Activated T-helper 9 cell treated with anti-CD3 and anti-CD28 coated beads, Interleukin-2, amount 50 U/mL, for 16 hours (primary cell): ENCODE results near the gene LHFPL2.

Experiments
- DNase-seq: peaks from one replicate; pipeline ENCODE4 v3.0.0-alpha.2; 2020; ENCODE audit warnings: low read depth

The LHFPL2 gene

DNA sequence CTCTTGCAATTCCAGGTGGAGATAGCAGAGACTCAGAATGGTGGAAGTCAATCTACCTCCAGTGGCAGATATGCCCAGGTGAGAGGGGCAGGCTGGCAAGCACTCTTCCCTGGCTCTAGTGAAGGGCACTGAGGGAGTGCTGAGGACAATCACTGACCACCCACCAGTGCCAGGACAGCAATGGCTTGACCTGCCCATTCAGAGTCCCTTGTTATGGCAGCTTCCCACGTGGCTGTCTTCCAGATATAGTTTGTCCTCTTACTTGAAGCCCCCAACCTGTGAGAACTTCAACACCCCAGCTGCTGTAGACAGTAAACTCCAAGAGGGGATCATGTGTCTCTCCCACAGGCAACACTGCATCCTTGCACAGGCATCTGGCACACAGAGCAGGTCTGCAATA lies 104.7 kb downstream of the LHFPL2 start:
- no peak for DNase-seq

DNA sequence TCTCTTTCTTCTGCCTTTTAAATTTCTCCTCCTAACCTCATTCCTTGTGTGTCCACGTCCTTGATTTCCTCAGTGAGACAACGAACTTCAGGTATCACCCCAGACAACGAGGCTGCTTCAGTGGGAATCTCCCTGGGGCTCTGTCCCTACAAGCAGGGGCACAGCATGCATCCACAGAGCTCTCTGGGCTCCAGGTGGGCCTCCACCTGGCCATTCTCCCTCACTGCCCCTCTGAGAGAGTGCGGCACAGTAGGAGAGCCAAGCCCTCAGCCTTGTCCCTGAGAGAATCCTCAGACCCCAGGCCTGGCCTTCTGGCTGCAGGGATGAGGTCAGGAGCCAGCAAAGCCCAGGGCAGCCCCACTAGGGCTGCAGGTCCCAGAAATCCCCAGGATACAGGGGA lies 105.3 kb downstream of the LHFPL2 start:
- DNase-seq = no peak

DNA sequence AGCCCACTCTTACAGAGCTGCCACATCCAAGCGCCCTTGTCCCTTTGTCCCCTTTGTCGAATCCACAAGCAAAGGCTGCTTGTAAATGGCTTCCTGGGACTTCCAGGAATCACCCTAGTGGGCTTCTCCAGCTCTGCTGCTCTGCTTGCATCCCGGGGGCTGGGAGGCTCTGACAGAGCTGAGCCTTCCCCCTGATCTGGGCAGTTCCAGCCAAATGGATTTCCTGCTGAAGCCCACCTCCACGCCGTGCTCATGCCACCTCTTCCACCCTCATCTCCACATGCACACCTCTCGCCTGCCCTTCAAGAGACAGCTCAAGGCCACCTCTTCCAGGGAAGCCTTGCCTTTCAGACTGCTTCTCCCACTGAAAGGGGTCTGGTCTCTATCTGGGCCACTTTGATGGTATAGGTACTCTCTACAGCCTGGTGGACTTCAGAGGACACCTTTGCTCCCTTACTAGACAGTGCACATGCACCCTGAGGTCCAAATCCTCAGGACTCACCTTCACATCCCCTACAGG lies 106.2 kb downstream of the LHFPL2 start:
- DNase-seq = no peak

DNA sequence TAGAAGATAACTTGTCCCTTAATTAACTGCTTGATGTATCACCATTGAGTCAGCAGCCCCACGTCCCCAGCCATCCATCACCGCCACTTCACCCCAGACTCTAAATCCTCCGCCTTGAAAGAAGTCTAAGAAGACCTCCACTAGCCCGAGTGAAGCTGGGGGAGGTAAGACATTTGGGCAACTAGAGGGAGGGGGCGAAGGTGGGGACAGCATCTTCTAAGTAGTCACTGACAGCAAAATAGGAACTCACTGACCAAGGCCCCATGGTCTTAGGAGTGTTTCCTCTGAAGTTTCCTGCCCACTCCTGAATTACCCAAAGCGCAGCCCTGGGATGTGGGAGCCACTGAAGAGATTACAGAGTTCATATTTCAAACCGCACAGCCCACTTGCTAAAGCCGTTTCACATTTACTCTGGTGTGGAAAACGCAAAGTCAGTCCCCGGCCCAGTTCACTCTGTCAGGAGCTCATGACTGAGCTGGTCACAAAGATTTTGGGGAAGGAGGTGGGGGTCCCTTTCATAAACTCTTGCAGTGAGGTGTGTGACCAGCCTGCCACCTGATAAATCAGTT lies 107.4 kb downstream of the LHFPL2 start:
- no peak for DNase-seq

DNA sequence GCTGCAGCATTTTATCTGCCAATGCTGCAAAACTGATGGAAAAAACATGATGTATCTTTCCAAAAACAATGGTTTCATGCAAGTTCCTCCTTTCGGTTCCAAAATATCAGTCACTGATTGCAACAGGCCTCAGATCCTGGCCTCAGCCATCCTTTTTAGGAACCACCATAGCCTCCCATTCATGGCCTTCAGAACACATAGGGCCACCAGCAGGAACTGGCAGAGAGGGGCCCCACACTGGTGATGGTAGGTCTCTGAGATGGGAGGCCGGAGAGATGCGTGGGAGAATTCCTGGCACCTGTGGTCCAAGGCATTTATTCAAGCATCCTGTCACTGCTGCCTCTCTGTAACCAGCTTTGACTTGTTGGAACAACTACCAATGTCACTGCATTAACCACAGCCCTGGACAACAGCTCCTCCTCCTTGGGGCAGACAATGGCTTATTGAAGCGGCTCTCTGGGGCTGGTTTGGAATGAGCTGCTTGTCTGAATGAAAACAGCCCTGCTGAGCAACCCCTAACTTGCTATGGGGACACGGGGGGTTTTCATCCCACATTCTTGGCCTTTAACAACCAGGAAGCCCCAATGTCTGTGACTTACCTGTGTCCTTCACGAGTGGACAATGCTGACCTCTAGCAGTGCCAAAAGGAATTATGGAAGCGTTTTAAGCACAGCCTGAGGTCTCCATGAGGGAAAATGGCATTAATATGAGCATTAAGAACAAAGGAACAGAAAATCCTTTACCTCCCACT lies 108.1 kb downstream of the LHFPL2 start:
- no peak for DNase-seq

DNA sequence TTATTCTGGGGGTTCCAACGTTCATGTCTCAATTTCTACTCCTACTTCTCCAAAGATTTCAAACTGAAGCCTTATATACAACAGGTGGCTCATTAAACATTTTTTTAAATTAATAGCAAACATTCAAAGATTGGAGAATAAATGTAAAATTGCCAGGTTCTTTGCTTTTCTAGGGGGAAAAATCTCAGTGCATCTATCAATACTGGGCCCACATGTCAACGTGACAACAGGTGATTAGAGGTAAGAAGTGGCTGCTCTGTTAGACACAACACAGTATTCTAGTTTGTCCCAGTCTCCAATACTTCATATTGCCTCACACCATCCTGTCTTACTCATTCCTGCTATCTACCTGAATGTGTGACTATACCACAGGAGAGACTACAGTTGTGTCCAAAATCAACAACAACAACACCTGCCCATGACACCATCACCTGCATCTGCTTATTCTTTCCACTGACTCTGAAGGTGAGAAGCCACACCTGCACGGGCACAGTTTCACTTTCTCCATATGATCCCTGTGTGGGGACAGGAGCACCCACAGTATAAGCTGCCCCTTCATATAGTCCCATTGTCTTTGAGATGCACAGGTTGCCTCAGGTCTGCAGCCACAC lies 110.2 kb downstream of the LHFPL2 start:
- DNase-seq = no peak

DNA sequence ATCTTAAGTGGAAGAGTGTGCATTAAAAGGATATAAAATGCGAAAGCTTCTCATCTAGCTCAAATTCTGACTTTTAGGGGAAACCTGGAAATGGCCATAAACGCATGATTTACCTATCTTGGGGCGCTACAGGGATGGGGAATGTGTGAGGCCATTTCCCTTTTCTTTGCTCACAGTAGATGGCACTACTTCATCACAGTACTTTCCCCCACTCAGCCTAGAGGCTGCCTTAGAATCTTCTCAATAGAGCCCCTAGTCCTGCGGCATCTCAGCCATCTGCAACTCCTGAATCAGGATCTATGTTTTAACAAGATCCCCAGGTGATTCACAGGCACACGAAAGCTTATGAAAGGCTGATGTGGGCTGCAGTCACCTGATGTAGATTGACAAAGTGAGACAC lies 110.8 kb downstream of the LHFPL2 start:
- no peak for DNase-seq

DNA sequence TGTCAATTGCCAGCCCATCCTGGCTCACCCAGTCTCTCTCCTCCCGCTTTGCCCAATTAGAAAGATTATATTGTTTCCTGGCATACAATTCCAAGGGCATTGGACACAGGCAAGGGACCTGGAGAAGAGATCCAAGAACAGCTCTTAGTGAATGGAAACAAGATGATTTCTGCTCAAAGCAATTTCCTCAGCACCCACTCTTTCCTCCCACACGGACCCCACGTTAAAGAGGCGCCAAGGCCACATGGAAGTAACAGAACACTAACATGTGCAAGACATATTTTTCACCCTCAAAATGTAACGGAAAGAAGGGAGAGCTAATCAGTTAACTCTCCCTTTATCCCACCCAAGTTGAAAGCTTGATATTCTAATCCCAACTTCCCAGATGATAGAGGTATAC lies 111.2 kb downstream of the LHFPL2 start:
- DNase-seq = no peak

DNA sequence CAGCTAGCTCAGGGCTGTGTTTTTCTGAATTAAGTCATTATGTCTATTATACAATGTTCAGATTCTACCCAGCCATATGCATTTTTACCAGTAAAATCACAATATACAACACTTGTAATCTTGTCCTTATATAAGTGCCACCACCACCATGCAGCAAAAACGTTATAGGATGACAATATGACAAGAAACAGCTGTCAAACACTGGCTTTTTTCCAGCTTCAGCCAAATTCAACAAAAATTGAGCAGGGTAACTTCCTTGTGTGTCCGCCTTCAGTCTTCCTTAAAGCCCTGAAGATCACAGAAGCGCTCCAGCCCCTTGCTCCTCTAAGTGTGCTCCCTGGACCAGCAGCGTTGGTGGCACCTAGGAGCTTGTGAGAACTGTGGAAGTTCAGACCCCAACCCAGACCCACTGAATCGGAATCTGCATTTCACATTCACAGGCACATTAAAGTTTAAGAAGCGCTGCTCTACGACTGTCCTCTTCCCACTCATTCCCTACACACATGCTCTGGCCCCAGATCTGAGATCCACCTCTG lies 111.8 kb downstream of the LHFPL2 start:
- no peak for DNase-seq

DNA sequence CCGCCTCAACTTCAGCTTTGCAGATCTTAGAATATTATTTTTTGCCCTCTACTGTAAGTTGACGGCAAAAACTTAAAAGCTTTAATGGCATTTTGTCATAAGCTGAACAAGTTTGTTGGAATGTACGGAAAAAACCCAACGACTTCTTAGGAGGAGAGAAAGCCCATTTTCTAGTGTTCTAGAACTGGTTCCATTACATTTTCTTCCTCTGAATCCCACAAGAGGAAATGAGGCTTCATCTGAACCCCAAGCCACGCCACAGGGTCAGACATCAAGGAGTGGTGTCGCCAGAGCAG lies 113.7 kb downstream of the LHFPL2 start:
- no peak for DNase-seq

DNA sequence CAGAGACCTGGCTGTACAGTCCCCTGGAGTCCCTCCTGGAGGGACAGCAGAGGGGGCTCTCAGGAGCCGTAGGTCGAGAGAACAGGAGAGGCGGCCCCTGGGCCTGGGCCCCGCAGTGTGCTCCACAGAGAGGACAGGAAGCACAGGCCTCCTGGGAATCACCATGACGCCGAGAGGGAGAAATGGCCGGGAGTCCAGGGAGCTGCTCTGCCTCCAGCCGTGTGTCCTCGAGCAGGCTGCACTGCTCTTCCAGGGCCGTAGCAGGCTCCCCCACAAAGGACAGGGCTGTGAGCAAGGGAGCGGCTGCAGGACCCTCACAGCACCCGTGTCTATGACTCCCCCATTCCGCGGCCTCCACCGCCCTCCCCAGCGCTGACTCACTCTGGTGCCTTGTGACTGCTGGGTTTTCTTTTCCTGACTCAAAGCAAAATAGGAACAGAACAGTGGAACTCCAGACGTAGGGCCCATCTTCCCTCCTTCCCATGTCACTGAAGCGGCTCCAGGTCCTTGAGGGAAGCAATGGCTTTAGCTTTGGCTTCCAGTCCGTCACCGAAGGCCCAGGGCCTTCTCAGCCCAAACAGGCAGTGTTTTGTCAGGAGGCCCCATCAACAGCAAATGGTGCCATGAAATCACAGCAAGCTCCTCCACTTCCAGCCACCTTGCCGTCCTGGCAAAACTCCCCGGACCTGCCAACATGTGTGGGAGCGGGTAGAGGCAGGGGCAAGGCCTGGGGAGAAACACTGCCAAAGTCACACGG lies 114.2 kb downstream of the LHFPL2 start:
- no peak for DNase-seq

DNA sequence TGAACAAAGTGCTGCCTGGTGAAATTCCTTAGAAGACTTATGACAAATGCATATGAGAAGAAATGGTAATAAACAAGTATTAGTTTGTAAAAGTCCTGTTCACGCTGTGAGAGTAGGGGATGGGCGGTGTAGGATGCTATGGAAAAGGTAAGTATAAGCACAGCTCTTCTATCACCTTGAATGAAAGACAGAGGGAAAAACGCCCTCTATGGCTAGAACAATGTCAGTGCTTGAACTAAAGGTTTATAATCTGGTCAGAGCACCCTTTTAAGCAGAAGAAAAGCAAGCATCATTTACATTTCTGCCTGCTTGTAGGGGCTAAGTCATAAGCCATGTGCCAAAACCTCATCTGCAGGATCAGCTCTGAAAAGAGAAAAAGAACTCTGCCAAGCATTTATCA lies 115.2 kb downstream of the LHFPL2 start:
- no peak for DNase-seq

DNA sequence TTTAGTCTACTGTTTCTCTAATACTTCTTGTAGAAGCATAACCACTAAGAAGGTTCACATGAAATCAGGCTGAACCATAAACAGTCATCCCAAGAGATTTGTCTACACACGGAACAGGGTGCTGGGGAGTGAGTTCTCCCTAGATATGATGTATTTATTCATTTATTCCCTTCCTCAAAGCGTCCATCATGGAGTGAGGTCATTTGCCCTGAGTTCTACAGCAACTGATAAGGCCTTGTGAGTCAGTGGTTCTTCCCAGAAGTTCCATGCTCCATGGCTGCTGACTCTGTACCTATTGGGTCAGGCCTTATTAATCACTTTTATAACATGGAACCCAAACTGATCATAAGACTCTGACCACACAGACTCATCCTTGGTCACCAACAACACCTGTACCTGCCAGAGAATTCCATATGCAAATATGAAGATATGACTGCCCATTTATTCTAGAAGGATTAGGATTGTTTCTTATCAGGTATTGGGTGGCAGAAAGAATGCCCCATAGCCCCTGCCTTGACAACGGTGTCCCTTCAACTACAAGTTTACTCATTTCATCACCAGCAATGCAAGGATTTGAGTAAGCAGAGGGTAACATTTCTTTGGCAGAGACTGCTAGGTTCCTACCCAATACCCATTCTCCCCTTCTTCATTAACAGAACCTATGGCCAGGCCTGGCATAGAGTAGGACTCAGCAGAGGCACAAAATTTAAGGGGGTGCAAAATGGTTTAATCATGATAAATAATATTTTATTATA lies 118.1 kb downstream of the LHFPL2 start:
- DNase-seq = no peak

DNA sequence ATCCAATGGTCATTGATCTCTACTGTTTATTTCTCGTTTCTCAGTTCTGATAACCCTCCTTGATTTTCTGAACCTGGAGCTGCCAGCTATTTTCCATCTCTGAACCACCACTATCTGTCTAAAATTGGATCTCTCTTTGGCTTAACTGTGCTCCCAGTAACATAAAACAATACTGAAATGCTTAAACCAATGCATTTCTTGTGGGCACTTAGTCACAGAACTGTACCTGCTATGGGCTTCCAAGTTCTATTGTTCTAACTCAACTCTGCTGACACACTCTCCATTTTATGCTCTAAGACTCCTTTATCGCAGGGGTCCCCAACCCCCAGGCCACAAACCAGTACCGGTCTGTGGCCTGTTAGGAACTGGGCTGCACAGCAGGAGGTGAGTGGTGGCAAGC lies 120.6 kb downstream of the LHFPL2 start:
- no peak for DNase-seq

DNA sequence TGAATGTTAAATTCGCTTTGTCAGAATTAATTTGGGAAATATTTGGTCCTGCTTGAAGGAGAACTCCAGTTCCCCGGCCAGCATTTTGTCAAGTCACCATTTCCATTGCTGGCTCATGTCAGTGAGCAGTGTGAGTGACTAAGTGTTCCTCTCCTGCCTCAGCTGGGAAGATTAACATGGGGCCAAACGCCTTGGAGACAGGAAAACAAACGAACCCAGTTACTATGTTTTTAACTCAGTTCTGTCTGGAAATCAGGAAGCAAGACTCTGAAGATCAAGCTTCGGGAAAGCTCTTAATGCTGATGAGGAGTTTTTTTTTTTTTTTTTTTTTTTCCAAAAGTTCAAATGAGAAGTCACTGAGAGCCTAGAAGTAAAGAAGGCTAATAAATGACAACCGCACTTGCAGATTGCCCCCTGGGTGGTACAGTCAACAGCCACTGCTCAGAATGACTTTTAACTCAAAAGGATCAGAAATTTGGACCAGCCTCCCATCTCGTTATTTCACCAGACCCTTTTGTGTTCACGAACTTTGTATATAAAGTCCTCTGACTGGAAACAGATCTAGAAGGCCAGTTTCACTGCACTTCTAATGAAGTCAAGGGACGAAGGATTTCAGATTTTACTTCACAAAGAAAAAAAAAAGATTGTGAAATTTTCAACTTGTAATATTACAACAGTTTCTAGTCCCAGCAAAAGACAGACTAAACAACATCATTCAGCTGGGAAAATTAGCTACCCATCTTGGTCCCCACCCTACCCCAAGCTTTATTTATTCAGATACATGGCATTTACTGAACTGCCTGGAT lies 121.3 kb downstream of the LHFPL2 start:
- DNase-seq = no peak

DNA sequence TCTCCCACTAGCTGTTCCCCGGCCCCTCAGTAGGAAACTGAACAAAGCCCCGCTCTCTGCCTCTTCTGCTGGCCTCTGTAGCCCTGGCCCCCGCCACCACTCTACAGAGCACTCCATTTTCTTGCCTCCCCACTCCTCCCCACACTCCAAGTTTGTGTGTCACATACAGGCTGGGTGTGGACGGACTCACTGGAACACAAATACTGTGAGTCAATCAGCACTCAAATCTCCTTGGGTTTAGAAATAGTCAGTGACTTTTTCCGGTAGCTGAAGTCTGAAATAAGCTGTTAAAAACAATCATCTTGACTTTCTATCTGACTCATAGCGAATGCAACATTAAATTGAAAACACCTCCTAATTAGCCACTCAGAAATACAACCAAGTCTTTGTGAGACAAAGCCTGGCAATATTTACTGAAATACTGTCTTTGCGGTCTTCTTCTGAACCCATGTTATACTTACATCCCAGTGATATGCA lies 122.5 kb downstream of the LHFPL2 start:
- no peak for DNase-seq

DNA sequence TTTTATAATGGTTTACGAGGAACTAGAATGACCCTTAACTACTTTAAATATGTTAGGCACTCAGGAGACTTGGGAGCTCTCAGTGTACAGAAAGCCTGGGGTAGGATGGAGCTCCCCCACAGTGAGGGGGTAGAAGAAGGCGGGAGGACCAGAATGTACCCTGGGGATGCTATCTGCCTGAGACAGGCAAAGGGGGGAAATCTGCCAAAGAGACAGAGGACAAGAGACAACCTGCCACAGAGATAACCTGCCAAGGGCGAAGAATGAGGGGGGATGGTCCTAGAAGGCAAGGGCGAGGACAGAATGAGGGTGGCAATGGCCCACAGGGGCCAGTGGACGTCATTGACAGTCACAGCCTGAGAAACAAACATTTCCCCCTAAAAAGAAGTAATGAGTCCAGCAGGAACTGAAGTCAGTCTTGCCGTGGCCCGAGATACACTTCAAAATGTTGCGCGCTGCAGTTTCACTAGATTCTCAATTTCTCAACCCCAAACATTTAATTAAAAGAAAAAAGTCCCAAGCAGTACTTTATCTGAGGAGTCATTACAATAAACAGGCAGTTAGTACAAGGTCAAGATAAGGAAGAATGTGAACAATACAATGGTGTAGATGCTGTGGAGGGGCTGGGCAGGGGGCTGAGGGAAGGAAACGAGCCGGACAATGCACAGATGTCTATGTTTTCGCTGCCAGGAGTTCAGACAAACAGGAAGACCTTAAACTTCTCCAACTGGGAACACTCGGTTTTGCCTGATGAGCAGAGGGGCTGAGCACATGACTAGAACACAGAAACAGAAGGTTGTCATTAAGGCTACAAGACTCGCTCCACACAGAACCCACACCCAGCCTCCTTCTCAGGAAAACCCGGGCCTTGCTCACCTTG lies 125.0 kb downstream of the LHFPL2 start:
- no peak for DNase-seq

DNA sequence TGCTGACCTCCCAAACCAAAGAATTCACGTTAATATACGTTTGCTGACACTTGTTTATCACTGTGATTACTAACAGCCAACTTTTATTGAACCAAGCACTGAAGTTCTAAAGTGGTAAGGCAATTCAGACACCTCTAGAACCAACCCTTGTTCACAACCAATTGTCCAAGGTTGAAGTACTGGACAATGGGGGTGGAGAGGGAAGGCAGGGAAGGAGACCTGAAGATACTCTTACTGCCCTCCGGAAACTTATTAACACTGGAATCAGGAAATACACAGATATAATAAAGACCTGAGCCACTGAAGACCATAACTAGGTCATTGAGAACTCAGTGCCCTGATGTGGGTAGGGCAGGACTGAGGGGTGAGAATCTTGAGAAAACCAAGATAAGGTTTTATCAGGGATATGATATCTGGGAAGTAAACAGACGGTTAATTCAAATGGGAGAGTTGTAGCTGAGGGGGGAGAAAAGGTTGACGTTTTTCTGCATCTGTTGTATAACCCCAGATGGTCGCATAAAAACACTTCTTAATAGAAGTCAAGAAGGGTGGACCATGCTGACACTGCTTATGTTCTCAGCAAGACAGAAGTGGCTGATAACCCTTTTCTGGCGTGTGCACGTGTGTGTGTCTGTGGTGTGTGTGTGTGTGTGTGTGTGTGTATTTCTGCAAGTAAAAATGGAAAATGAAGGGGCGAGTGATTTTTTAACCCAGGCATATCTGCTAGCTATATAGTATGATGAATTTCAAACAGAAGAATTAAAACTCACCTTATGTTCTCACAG lies 125.9 kb downstream of the LHFPL2 start:
- no peak for DNase-seq

DNA sequence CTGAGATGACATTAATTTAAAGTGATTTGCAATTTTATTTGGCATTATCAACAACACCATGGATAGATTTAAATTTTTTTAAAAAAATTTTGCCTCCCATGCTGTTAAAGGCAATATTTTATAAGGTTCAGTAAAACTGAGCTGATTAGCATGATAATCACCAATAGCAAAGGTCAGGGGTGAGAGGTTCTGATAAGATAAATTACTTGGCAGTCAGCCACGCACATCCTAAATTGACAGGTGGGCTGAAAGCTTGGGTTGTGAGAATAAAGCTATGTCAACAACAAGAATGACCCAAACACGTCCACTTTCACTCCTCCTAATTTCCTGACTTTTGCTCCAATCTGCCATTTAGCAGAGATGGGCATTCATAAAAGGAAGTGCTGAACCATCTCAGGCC lies 127.1 kb downstream of the LHFPL2 start:
- no peak for DNase-seq
